GM12878 (cell line): Measurements from ENCODE around the gene MAGI2.

Source experiments
- CEBPB ChIP-seq, 2 experiments: fragments of 150-350 bp in 1 of 2; IDR thresholded peaks; 2 replicates each; pipeline ENCODE4 v1.6.1; 2012 to 2014; ENCODE audit warnings: low read depth in 2 of 2, low read length in 2 of 2, borderline replicate concordance in 1 of 2, inconsistent platforms in 1 of 2
- EP300 ChIP-seq, 2 experiments: fragments of 150-350 bp in 1 of 2; IDR thresholded peaks; 2 replicates each; pipeline ENCODE4 v1.6.1; 2011 to 2012; ENCODE audit warnings: low read depth in 2 of 2, low read length in 2 of 2, borderline replicate concordance in 1 of 2, improper control_type of control experiment in 1 of 2, inconsistent platforms in 1 of 2; ENCODE audit not compliant: control insufficient read depth in 1 of 2
- KDM1A ChIP-seq: fragments of 200-600 bp; sonication (generic); IDR thresholded peaks from 2 replicates; pipeline ENCODE4 v1.6.1; 2016; ENCODE audit warnings: borderline replicate concordance
- MTA2 ChIP-seq: fragments of 450-650 bp; IDR thresholded peaks from 2 replicates; pipeline ENCODE4 v1.6.1; 2016; ENCODE audit warnings: low read depth, mild to moderate bottlenecking, moderate library complexity
- POLR2A ChIP-seq: IDR thresholded peaks from 2 replicates; pipeline ENCODE4 v1.6.1; 2011; ENCODE audit warnings: low read depth, mild to moderate bottlenecking, low read length

GRCh38 chr7:78350926-78351325 lies 1102.5 kb downstream of the MAGI2 start:
- TF ChIP-seq POLR2A (no peak), MTA2 (no peak), CEBPB (IDR thresholded peaks at IDR 0.05; ENCODE audit: borderline replicate concordance in 1 of 2, low read depth in 2 of 2, low read length in 2 of 2) (no peak), KDM1A (no peak), EP300 (IDR thresholded peaks at IDR 0.05; ENCODE audit: borderline replicate concordance in 1 of 2, control insufficient read depth in 1 of 2, low read depth in 2 of 2, low read length in 2 of 2) (no peak)
